K562 (cell line): ENCODE results near the gene MRAS. TPM values are rescaled to one million over a fixed set of nuclear protein-coding genes. Genes with fewer than 3 reads are reported as not detected.

ENCODE experiments used
- ATAC-seq: fragments of 200-7000 bp; cut with Tn5 transposase; 3 replicates; pipeline ENCODE4 v1.9.1; 2020; ENCODE audit warnings: moderate library complexity
- BruUV-seq: library from RNA; stranded (reverse); fragments of 400-500 nt; replicated peaks from 2 replicates; lab custom pipeline; 2021; lab: Mats Ljungman, UMichigan
- CTCF ChIA-PET: fragments of 300-600 bp; formaldehyde crosslinking; extraction: SDS; loops from one replicate; lab custom pipeline; 2021; ENCODE audit warnings: low intra/inter-chr PET ratio; lab: Yijun Ruan, JAX
- POLR2A ChIA-PET: fragments of 300-600, 350-650 bp; sonication (Branson Sonifier 250); formaldehyde crosslinking; extraction: SDS; loops from one replicate; lab custom pipeline; 2021; ENCODE audit warnings: antibody characterized with exemption, inconsistent platforms; lab: Yijun Ruan, JAX
- DNase-seq, 4 experiments: peaks; one replicate each; pipeline versions ENCODE4 v3.0.0 to v3.0.0-alpha.2; 2011 to 2018; ENCODE audit warnings: low spot score in 3 of 4, mixed read lengths in 3 of 4; ENCODE audit errors: extremely low read depth in 1 of 4
- FAIRE-seq: peaks from 2 replicates; lab custom pipeline; 2011; peaks lifted over from hg19 to GRCh38; lab: Jason Lieb, UNC
- H2AFZ ChIP-seq: 2 replicates; pipeline ENCODE4 v1.6.0; 2011; ENCODE audit warnings: low read depth, low read length, control low read depth, inconsistent platforms
- H3K27ac ChIP-seq: fragments of 200-600 bp; 3 replicates; pipeline ENCODE4 v1.8.0; 2011; ENCODE audit warnings: low read depth, mild to moderate bottlenecking, control low read depth, inconsistent platforms, low read length, moderate library complexity, mixed read lengths; ENCODE audit errors: extremely low read depth
- H3K27me3 ChIP-seq, 2 experiments: fragments of 300-600 bp in 1 of 2; 2 replicates in 1 of 2; 3 replicates in 1 of 2; pipeline versions ENCODE4 v1.6.0 to v1.8.0; 2011; ENCODE audit warnings: inconsistent platforms in 2 of 2, low read length in 2 of 2, mild to moderate bottlenecking in 1 of 2, mixed read lengths in 1 of 2, moderate library complexity in 1 of 2; ENCODE audit not compliant: control insufficient read depth in 2 of 2, insufficient read depth in 2 of 2
- H3K36me3 ChIP-seq: fragments of 300-600 bp; 3 replicates; pipeline ENCODE4 v1.8.0; 2011; ENCODE audit warnings: mild to moderate bottlenecking, low read length, inconsistent platforms; ENCODE audit not compliant: control insufficient read depth, insufficient read depth
- H3K4me1 ChIP-seq, 2 experiments: fragments of 200-600 bp in 1 of 2; replicated peaks in 1 of 2; 2 replicates in 1 of 2; 3 replicates in 1 of 2; pipeline versions ENCODE4 v1.5.1 to v1.8.0; 2011; ENCODE audit warnings: inconsistent platforms in 2 of 2, low read length in 2 of 2, mild to moderate bottlenecking in 1 of 2, mixed read lengths in 1 of 2, moderate library complexity in 1 of 2; ENCODE audit not compliant: control insufficient read depth in 2 of 2, insufficient read depth in 2 of 2
- H3K4me2 ChIP-seq: 2 replicates; pipeline ENCODE4 v1.6.1; 2011; ENCODE audit warnings: low read length, control low read depth, inconsistent platforms, mixed read lengths; ENCODE audit not compliant: insufficient read depth
- H3K4me3 ChIP-seq: fragments of 200-600 bp; sonication (generic), shearing (Covaris generic); 2 replicates; pipeline ENCODE4 v1.5.1; 2016; ENCODE audit warnings: control low read depth, inconsistent platforms
- H3K79me2 ChIP-seq: fragments of 200-600 bp; 3 replicates; pipeline ENCODE4 v1.8.0; 2011; ENCODE audit warnings: low read length, inconsistent platforms; ENCODE audit not compliant: control insufficient read depth, insufficient read depth
- H3K9ac ChIP-seq, 2 experiments: 2 replicates each; pipeline versions ENCODE4 v1.6.0 to v1.6.1; 2011; ENCODE audit warnings: low read depth in 2 of 2, low read length in 2 of 2, control low read depth in 1 of 2, inconsistent platforms in 1 of 2, mild to moderate bottlenecking in 1 of 2, mixed read lengths in 1 of 2; ENCODE audit not compliant: insufficient read depth in 1 of 2
- H3K9me1 ChIP-seq: one replicate; pipeline ENCODE4 v1.6.0; 2011; ENCODE audit warnings: inconsistent platforms, mild to moderate bottlenecking, low read length, moderate library complexity; ENCODE audit not compliant: control insufficient read depth, insufficient read depth
- H3K9me3 ChIP-seq: replicated peaks from 2 replicates; pipeline ENCODE4 v1.5.1; 2011; ENCODE audit warnings: low read depth, low read length, inconsistent platforms; ENCODE audit not compliant: control insufficient read depth, insufficient read depth
- H4K20me1 ChIP-seq: replicated peaks from 2 replicates; pipeline ENCODE4 v1.6.1; 2011; ENCODE audit warnings: low read length, inconsistent platforms, mixed read lengths; ENCODE audit not compliant: control insufficient read depth, insufficient read depth
- ATF7 ChIP-seq: fragments of 450-650 bp; IDR thresholded peaks from 2 replicates; pipeline ENCODE4 v1.7.1; 2014; ENCODE audit warnings: mild to moderate bottlenecking, moderate library complexity
- CBFB ChIP-seq: sonication (generic); formaldehyde crosslinking; IDR thresholded peaks from 2 replicates; pipeline ENCODE4 v1.4.0; 2020; ENCODE audit warnings: mild to moderate bottlenecking, missing genetic modification reagents
- GTF2E2 ChIP-seq: fragments of 200-800 bp; sonication (Bioruptor generic); IDR thresholded peaks from 2 replicates; pipeline ENCODE4 v1.6.1; 2016; ENCODE audit warnings: missing genetic modification characterization, missing compliant biosample characterization
- HMG20B ChIP-seq: fragments of 250-450 bp; sonication (Bioruptor Pico); IDR thresholded peaks from 2 replicates; pipeline ENCODE4 v1.5.0; 2021; ENCODE audit warnings: mild to moderate bottlenecking
- PRMT5 ChIP-seq: sonication (generic); formaldehyde crosslinking; IDR thresholded peaks from 2 replicates; pipeline ENCODE4 v1.5.0; 2020; ENCODE audit warnings: missing genetic modification reagents
- SRSF7 ChIP-seq: fragments of 200-400 bp; formaldehyde crosslinking; optimal IDR thresholded peaks from 2 replicates; pipeline ENCODE3; 2017; ENCODE audit warnings: mild to moderate bottlenecking, low read depth, low read length
- TAF9B ChIP-seq: fragments of 450-650 bp; IDR thresholded peaks from 2 replicates; pipeline ENCODE4 v1.6.1; 2018; ENCODE audit warnings: mild to moderate bottlenecking; ENCODE audit not compliant: partially characterized antibody
- ZNF778 ChIP-seq: fragments of 450-650 bp; formaldehyde crosslinking; IDR thresholded peaks from 2 replicates; pipeline ENCODE4 v1.4.0; 2020; ENCODE audit warnings: mild to moderate bottlenecking, moderate library complexity
- WGBS: fragments of 100-300 bp; shearing (Covaris generic); methylation state at CpG from one replicate; pipeline ENCODE4 v1.1.6; 2016; ENCODE audit warnings: low coverage, mixed read lengths; ENCODE audit not compliant: insufficient coverage; ENCODE audit errors: missing lambda C conversion rate; 5-methylcytosine and 5-hydroxymethylcytosine counted together
- in situ Hi-C: fragments of 300-500 bp; cut with MboI; formaldehyde crosslinking; loops from 4 replicates; pipeline ENCODE4 v1.15.0; 2018; ENCODE audit warnings: inconsistent platforms, mixed read lengths
- intact Hi-C: fragments of 100-400 bp; cut with micrococcal nuclease; formaldehyde crosslinking; loops from 2 replicates; pipeline ENCODE4 v1.14.2; 2022
- polyA plus RNA-seq, 8 experiments: library from polyadenylated mRNA; depleted of rRNA in 4 of 8; stranded (reverse) in 5 of 8; unstranded in 3 of 8; fragments of >200 nt; fragmentation: Nextera tagmentation in 2 of 8; fragmentation: Illumina TruSeq in 1 of 8; extraction: Ambion mirVana in 2 of 8; extraction: Trizol in 1 of 8; gene quantifications; 2 replicates each; pipeline versions ENCODE4 v1.2.1 to v1.2.3, GENCODE V29; 2011 to 2014; ENCODE audit warnings: inconsistent platforms in 1 of 8, missing spikeins in 1 of 8
- total RNA-seq, 7 experiments: library from RNA; depleted of rRNA in 6 of 7; stranded (reverse); fragments of >200 nt in 6 of 7; fragmentation: Illumina TruSeq in 2 of 7; extraction: Trizol in 2 of 7; gene quantifications; 2 replicates each; pipeline versions ENCODE4 v1.2.1 to v1.2.3, GENCODE V29; 2011 to 2021; ENCODE audit warnings: low replicate concordance in 1 of 7
- TF ChIP-seq, protein P1 (sequence below): fragments of 250-450 bp; sonication (Bioruptor Pico); IDR thresholded peaks from 2 replicates; pipeline ENCODE4 v1.4.0; 2020; ENCODE audit warnings: mild to moderate bottlenecking, moderate library complexity

MRAS gene
- total and polyA plus RNA-seq, 9 of the 15 experiments (the other 6 are each of a cell fraction or from before 2014, with no cell fraction given), result 1.5 to 10.0 (median 5.0) TPM

- TF ChIP-seq SRSF7, result no peak
- no peak for TF ChIP-seq PRMT5 (CRISPR knock-in tag)
- no peak for TF ChIP-seq ZNF778 (CRISPR knock-in tag)
Measured at GRCh38 chr3:138398791-138399575, 50.6 kb downstream of the MRAS start (continued).

DNA sequence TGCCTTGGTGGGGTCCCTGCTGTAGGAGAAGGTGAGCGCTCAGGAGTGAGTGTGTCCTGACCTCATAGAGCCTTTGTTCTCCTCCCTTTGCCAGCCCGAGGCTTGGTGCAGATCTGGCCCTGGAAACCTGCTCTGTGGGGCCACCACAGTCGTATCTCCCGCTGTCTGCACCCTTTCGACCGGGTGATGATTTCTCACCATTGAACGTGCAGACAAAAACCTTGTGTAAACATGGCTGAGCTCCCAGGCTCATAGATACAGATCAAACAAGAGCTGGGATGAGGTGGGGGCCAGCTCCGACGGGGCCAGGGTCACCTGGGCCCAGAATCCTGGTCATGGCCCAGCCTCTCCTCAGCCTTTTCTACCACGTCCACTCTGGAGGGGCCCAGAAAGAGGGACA is 51.4 kb downstream of the MRAS start:
- in situ Hi-C loops, result no loop called here
- Histone ChIP-seq H3K36me3 (no peaks in the 10 kb centered on the region), H3K9me3 (no peaks in the 10 kb centered on the region), H3K27ac (no peak overlapping the region), H4K20me1 (no peaks in the 10 kb centered on the region), H3K27me3 (peaks cover 0 to 23% of the 10 kb centered on the region in 2 experiments; a peak in 2 of 5 replicates), H3K4me1 (no peaks in the 10 kb centered on the region), H3K9ac (peak overlapping the region in 1 of 2 experiments; percentile 26; a peak in 1 of 4 replicates), H3K9me1 (no peaks in the 10 kb centered on the region), H2AFZ (no peak overlapping the region), H3K4me3 (no peak overlapping the region), H3K4me2 (no peak overlapping the region), H3K79me2 (no peaks in the 10 kb centered on the region)
- TF ChIP-seq HMG20B (CRISPR knock-in tag) (no peak), TAF9B (no peak), GTF2E2 (tag) (no peak), ATF7 (no peak), CBFB (CRISPR knock-in tag) (no peak)
- TF ChIP-seq, protein P1, sequence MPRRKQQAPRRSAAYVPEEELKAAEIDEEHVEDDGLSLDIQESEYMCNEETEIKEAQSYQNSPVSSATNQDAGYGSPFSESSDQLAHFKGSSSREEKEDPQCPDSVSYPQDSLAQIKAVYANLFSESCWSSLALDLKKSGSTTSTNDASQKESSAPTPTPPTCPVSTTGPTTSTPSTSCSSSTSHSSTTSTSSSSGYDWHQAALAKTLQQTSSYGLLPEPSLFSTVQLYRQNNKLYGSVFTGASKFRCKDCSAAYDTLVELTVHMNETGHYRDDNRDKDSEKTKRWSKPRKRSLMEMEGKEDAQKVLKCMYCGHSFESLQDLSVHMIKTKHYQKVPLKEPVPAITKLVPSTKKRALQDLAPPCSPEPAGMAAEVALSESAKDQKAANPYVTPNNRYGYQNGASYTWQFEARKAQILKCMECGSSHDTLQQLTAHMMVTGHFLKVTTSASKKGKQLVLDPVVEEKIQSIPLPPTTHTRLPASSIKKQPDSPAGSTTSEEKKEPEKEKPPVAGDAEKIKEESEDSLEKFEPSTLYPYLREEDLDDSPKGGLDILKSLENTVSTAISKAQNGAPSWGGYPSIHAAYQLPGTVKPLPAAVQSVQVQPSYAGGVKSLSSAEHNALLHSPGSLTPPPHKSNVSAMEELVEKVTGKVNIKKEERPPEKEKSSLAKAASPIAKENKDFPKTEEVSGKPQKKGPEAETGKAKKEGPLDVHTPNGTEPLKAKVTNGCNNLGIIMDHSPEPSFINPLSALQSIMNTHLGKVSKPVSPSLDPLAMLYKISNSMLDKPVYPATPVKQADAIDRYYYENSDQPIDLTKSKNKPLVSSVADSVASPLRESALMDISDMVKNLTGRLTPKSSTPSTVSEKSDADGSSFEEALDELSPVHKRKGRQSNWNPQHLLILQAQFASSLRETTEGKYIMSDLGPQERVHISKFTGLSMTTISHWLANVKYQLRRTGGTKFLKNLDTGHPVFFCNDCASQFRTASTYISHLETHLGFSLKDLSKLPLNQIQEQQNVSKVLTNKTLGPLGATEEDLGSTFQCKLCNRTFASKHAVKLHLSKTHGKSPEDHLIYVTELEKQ (CRISPR knock-in tag), result no peak
- no peak for FAIRE-seq
- BruUV-seq, result no TSS peak
- 25% methylated on average over 8 of the region's 10 CpGs for WGBS
- ChIA-PET POLR2A (interaction anchor here (1.1 to 1.2 kb wide), 2 partner anchors 16 to 23 kb away, joined by 3 read pairs; no protein-coding TSS in a partner anchor), CTCF (no interaction called here)
- DNase-seq, result no peak
- intact Hi-C loops, result no loop called here
- ATAC-seq, result no peak
